Stomach (tissue), 4 donors: Measurements from ENCODE around the gene WIZ.

Experiments
- POLR2A ChIP-seq, 4 donors: fragments of 450-650 bp; IDR thresholded peaks; one replicate each; pipeline ENCODE4 v1.6.1; 2016; ENCODE audit warnings: antibody characterized with exemption in 4 of 4, control low read depth in 2 of 4, mild to moderate bottlenecking in 1 of 4, moderate library complexity in 1 of 4
- POLR2AphosphoS5 ChIP-seq, 3 donors: sonication (generic); formaldehyde crosslinking; IDR thresholded peaks; one replicate each; pipeline ENCODE4 v1.6.1; 2016; ENCODE audit warnings: antibody characterized with exemption in 3 of 3

GRCh38 chr19:15455996-15456395 lies 6.2 kb upstream of the WIZ start:
- no peak for TF ChIP-seq POLR2AphosphoS5 (IDR thresholded peaks at IDR 0.05)
- TF ChIP-seq POLR2A (IDR thresholded peaks at IDR 0.05) = no peak
